GM23338 (cell line): Measurements from ENCODE around the gene RPH3AL. TPM values are rescaled to one million over a fixed set of nuclear protein-coding genes. Genes with fewer than 3 reads are reported as not detected.

Experiments used
- ATAC-seq: fragments of 200-7000 bp; cut with Tn5 transposase; 3 replicates; pipeline ENCODE4 v1.9.1; 2020
- DNase-seq: peaks from one replicate; pipeline ENCODE4 v3.0.0-alpha.2; 2015; ENCODE audit warnings: low spot score
- H2AFZ ChIP-seq: fragments of 200-600 bp; sonication (generic); 2 replicates; pipeline ENCODE4 v1.8.0; 2016; ENCODE audit warnings: antibody characterized with exemption, mild to moderate bottlenecking, moderate library complexity
- H3F3A ChIP-seq: fragments of 200-600 bp; sonication (generic); replicated peaks from 2 replicates; pipeline ENCODE4 v1.8.0; 2017; ENCODE audit warnings: antibody characterized with exemption, mixed run types, low read depth
- H3K27ac ChIP-seq: fragments of 200-600 bp; sonication (generic); 2 replicates; pipeline ENCODE4 v1.6.1; 2016; ENCODE audit warnings: low read depth
- H3K27me3 ChIP-seq: fragments of 200-600 bp; sonication (generic); 2 replicates; pipeline ENCODE4 v1.8.0; 2016; ENCODE audit warnings: mild to moderate bottlenecking, mixed run types, moderate library complexity; ENCODE audit not compliant: insufficient read depth
- H3K36me3 ChIP-seq: fragments of 200-600 bp; sonication (generic); 2 replicates; pipeline ENCODE4 v1.8.0; 2016; ENCODE audit warnings: mild to moderate bottlenecking; ENCODE audit not compliant: insufficient read depth
- H3K4me1 ChIP-seq: fragments of 200-600 bp; sonication (generic); 2 replicates; pipeline ENCODE4 v1.8.0; 2016; ENCODE audit warnings: mild to moderate bottlenecking, moderate library complexity; ENCODE audit not compliant: insufficient read depth
- H3K4me2 ChIP-seq: fragments of 200-600 bp; sonication (generic); 2 replicates; pipeline ENCODE4 v1.7.1; 2017; ENCODE audit warnings: mixed run types
- H3K4me3 ChIP-seq: fragments of 200-600 bp; sonication (generic); 2 replicates; pipeline ENCODE4 v1.6.1; 2016; ENCODE audit warnings: mixed run types
- H3K79me2 ChIP-seq: fragments of 200-600 bp; sonication (generic); replicated peaks from 2 replicates; pipeline ENCODE4 v1.8.0; 2017; ENCODE audit warnings: mild to moderate bottlenecking; ENCODE audit not compliant: insufficient read depth
- H3K9me2 ChIP-seq: fragments of 200-600 bp; sonication (generic); 2 replicates; pipeline ENCODE4 v1.8.0; 2017; ENCODE audit not compliant: insufficient read depth
- H4K20me1 ChIP-seq: fragments of 200-600 bp; sonication (generic); replicated peaks from 2 replicates; pipeline ENCODE4 v1.8.0; 2017; ENCODE audit warnings: mild to moderate bottlenecking; ENCODE audit not compliant: insufficient read depth
- H3K27ac Mint-ChIP-seq: 2 replicates; pipeline ENCODE4 v1.8.0; 2020; ENCODE audit warnings: inconsistent platforms, mild to moderate bottlenecking, moderate library complexity, mixed read lengths
- H3K27me3 Mint-ChIP-seq: 3 replicates; pipeline ENCODE4 v1.8.0; 2022; ENCODE audit warnings: low read depth, mild to moderate bottlenecking, moderate library complexity, mixed read lengths, inconsistent platforms; ENCODE audit not compliant: insufficient read depth, poor library complexity
- H3K36me3 Mint-ChIP-seq: 3 replicates; pipeline ENCODE4 v1.8.0; 2021; ENCODE audit warnings: low read depth, mild to moderate bottlenecking, inconsistent platforms, moderate library complexity, mixed read lengths
- H3K4me1 Mint-ChIP-seq: 3 replicates; pipeline ENCODE4 v1.8.0; 2020; ENCODE audit warnings: mild to moderate bottlenecking, inconsistent platforms, mixed read lengths
- H3K4me3 Mint-ChIP-seq: 3 replicates; pipeline ENCODE4 v1.8.0; 2021; ENCODE audit warnings: moderate library complexity, mild to moderate bottlenecking, inconsistent platforms, mixed read lengths
- H3K9me3 Mint-ChIP-seq: 3 replicates; pipeline ENCODE4 v1.8.0; 2020; ENCODE audit warnings: moderate library complexity, mild to moderate bottlenecking, inconsistent platforms, mixed read lengths
- CREB1 ChIP-seq: fragments of 250-450 bp; sonication (Bioruptor Pico); IDR thresholded peaks from 2 replicates; pipeline ENCODE4 v1.5.0; 2020; ENCODE audit warnings: low read depth, mild to moderate bottlenecking, moderate library complexity
- ETS1 ChIP-seq: IDR thresholded peaks from 2 replicates; pipeline ENCODE4 v1.6.1; 2016; ENCODE audit warnings: antibody characterized with exemption
- EZH2 ChIP-seq: fragments of 200-600 bp; sonication (generic); IDR thresholded peaks from one replicate; pipeline ENCODE4 v1.8.0; 2017; ENCODE audit warnings: antibody characterized with exemption, mild to moderate bottlenecking, low read depth; ENCODE audit not compliant: unreplicated experiment
- EZH2phosphoT487 ChIP-seq: fragments of 200-600 bp; sonication (generic); IDR thresholded peaks from one replicate; pipeline ENCODE4 v1.8.1; 2018; ENCODE audit warnings: antibody characterized with exemption; ENCODE audit not compliant: unreplicated experiment
- JUNB ChIP-seq: IDR thresholded peaks from one replicate; pipeline ENCODE4 v1.6.1; 2016; ENCODE audit warnings: antibody characterized with exemption; ENCODE audit not compliant: unreplicated experiment
- NANOG ChIP-seq: IDR thresholded peaks from 2 replicates; pipeline ENCODE4 v1.6.1; 2016; ENCODE audit warnings: antibody characterized with exemption, borderline replicate concordance
- POLR2AphosphoS5 ChIP-seq: IDR thresholded peaks from 2 replicates; pipeline ENCODE4 v1.6.1; 2016; ENCODE audit warnings: antibody characterized with exemption, low read depth
- REST ChIP-seq: IDR thresholded peaks from one replicate; pipeline ENCODE4 v1.6.1; 2018; ENCODE audit warnings: antibody characterized with exemption; ENCODE audit not compliant: unreplicated experiment
- STAT1 ChIP-seq: IDR thresholded peaks from one replicate; pipeline ENCODE4 v1.6.1; 2016; ENCODE audit warnings: antibody characterized with exemption; ENCODE audit not compliant: unreplicated experiment
- ZNF114 ChIP-seq: fragments of 250-450 bp; sonication (Bioruptor Pico); IDR thresholded peaks from 2 replicates; pipeline ENCODE4 v1.5.0; 2020; ENCODE audit warnings: mild to moderate bottlenecking, moderate library complexity
- ZNF331 ChIP-seq: fragments of 250-450 bp; sonication (Bioruptor Pico); IDR thresholded peaks from 2 replicates; pipeline ENCODE4 v1.5.0; 2020; ENCODE audit warnings: low read depth, mild to moderate bottlenecking, moderate library complexity
- polyA plus RNA-seq: library from polyadenylated mRNA; unstranded; fragments of >200 nt; fragmentation: Nextera tagmentation; extraction: Ambion mirVana; gene quantifications from 2 replicates; pipeline ENCODE4 v1.2.1, GENCODE V29; 2016
- total RNA-seq: library from RNA; depleted of rRNA; stranded (reverse); fragments of >200 nt; shearing (Covaris generic); gene quantifications from 2 replicates; pipeline ENCODE4 v1.2.3, GENCODE V29; 2014
- TF ChIP-seq, protein P1 (sequence below), 2 experiments: fragments of 200-600 bp in 1 of 2; sonication (generic) in 1 of 2; conservative IDR thresholded peaks; 2 replicates each; pipeline versions ENCODE4 v1.5.1 to v1.6.1; 2016 to 2017; ENCODE audit warnings: antibody characterized with exemption in 2 of 2, low read depth in 2 of 2, mild to moderate bottlenecking in 2 of 2, moderate library complexity in 1 of 2
- TF ChIP-seq, protein P2 (sequence below): fragments of 250-450 bp; sonication (Bioruptor Pico); IDR thresholded peaks from 2 replicates; pipeline ENCODE4 v1.5.0; 2020; ENCODE audit warnings: mild to moderate bottlenecking, moderate library complexity

Gene RPH3AL
- total and polyA plus RNA-seq, 2 experiments from 2014 or later = 2.7 to 6.3 TPM

- Histone ChIP-seq H2AFZ (no peak overlapping the region), H3K9me2 (no peaks in the 10 kb centered on the region), H3K79me2 (no peaks in the 10 kb centered on the region), H3K27ac (no peak overlapping the region), H3K4me2 (no peak overlapping the region), H3K27me3 (no peaks in the 10 kb centered on the region), H3K4me1 (no peaks in the 10 kb centered on the region), H3K4me3 (no peak overlapping the region), H4K20me1 (no peaks in the 10 kb centered on the region), H3F3A (no peaks in the 10 kb centered on the region), H3K36me3 (no peaks in the 10 kb centered on the region)
- TF ChIP-seq STAT1 (no peak), ETS1 (no peak), JUNB (no peak), CREB1 (CRISPR knock-in tag) (no peak), ZNF114 (CRISPR knock-in tag) (no peak), EZH2phosphoT487 (no peak), ZNF331 (CRISPR knock-in tag) (no peak), EZH2 (no peak), REST (no peak), POLR2AphosphoS5 (no peak), NANOG (no peak)
- TF ChIP-seq, protein P1, sequence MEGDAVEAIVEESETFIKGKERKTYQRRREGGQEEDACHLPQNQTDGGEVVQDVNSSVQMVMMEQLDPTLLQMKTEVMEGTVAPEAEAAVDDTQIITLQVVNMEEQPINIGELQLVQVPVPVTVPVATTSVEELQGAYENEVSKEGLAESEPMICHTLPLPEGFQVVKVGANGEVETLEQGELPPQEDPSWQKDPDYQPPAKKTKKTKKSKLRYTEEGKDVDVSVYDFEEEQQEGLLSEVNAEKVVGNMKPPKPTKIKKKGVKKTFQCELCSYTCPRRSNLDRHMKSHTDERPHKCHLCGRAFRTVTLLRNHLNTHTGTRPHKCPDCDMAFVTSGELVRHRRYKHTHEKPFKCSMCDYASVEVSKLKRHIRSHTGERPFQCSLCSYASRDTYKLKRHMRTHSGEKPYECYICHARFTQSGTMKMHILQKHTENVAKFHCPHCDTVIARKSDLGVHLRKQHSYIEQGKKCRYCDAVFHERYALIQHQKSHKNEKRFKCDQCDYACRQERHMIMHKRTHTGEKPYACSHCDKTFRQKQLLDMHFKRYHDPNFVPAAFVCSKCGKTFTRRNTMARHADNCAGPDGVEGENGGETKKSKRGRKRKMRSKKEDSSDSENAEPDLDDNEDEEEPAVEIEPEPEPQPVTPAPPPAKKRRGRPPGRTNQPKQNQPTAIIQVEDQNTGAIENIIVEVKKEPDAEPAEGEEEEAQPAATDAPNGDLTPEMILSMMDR (conservative IDR thresholded peaks at IDR 0.05; ENCODE audit: low read depth in 2 of 2) = no peak
- TF ChIP-seq, protein P2, sequence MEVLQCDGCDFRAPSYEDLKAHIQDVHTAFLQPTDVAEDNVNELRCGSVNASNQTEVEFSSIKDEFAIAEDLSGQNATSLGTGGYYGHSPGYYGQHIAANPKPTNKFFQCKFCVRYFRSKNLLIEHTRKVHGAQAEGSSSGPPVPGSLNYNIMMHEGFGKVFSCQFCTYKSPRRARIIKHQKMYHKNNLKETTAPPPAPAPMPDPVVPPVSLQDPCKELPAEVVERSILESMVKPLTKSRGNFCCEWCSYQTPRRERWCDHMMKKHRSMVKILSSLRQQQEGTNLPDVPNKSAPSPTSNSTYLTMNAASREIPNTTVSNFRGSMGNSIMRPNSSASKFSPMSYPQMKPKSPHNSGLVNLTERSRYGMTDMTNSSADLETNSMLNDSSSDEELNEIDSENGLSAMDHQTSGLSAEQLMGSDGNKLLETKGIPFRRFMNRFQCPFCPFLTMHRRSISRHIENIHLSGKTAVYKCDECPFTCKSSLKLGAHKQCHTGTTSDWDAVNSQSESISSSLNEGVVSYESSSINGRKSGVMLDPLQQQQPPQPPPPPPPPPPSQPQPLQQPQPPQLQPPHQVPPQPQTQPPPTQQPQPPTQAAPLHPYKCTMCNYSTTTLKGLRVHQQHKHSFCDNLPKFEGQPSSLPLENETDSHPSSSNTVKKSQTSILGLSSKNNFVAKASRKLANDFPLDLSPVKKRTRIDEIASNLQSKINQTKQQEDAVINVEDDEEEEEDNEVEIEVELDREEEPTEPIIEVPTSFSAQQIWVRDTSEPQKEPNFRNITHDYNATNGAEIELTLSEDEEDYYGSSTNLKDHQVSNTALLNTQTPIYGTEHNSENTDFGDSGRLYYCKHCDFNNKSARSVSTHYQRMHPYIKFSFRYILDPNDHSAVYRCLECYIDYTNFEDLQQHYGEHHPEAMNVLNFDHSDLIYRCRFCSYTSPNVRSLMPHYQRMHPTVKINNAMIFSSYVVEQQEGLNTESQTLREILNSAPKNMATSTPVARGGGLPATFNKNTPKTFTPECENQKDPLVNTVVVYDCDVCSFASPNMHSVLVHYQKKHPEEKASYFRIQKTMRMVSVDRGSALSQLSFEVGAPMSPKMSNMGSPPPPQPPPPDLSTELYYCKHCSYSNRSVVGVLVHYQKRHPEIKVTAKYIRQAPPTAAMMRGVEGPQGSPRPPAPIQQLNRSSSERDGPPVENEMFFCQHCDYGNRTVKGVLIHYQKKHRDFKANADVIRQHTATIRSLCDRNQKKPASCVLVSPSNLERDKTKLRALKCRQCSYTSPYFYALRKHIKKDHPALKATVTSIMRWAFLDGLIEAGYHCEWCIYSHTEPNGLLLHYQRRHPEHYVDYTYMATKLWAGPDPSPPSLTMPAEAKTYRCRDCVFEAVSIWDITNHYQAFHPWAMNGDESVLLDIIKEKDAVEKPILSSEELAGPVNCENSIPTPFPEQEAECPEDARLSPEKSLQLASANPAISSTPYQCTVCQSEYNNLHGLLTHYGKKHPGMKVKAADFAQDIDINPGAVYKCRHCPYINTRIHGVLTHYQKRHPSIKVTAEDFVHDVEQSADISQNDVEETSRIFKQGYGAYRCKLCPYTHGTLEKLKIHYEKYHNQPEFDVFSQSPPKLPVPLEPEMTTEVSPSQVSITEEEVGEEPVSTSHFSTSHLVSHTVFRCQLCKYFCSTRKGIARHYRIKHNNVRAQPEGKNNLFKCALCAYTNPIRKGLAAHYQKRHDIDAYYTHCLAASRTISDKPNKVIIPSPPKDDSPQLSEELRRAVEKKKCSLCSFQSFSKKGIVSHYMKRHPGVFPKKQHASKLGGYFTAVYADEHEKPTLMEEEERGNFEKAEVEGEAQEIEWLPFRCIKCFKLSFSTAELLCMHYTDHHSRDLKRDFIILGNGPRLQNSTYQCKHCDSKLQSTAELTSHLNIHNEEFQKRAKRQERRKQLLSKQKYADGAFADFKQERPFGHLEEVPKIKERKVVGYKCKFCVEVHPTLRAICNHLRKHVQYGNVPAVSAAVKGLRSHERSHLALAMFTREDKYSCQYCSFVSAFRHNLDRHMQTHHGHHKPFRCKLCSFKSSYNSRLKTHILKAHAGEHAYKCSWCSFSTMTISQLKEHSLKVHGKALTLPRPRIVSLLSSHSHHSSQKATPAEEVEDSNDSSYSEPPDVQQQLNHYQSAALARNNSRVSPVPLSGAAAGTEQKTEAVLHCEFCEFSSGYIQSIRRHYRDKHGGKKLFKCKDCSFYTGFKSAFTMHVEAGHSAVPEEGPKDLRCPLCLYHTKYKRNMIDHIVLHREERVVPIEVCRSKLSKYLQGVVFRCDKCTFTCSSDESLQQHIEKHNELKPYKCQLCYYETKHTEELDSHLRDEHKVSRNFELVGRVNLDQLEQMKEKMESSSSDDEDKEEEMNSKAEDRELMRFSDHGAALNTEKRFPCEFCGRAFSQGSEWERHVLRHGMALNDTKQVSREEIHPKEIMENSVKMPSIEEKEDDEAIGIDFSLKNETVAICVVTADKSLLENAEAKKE (CRISPR knock-in tag) = no peak
- H3K27ac Mint-ChIP-seq = no peak overlapping the region
- no peak overlapping the region for H3K4me3 Mint-ChIP-seq
- H3K36me3 Mint-ChIP-seq = no peaks in the 10 kb centered on the region
- ATAC-seq = no peak
- DNase-seq = no peak
- no peaks in the 10 kb centered on the region; the same call in 2 of the 3 replicates for H3K4me1 Mint-ChIP-seq
- H3K9me3 Mint-ChIP-seq = no peaks in the 10 kb centered on the region
- peaks cover 3% of the 10 kb centered on the region for H3K27me3 Mint-ChIP-seq
Measured at GRCh38 chr17:162689-163088, 189.9 kb downstream of the RPH3AL start.
